Measurements from ENCODE around the gene BRCA2. TPM values are rescaled to one million over a fixed set of nuclear protein-coding genes. Genes with fewer than 3 reads are reported as not detected.

BRCA2 gene
- total and polyA plus RNA-seq, 2 experiments from 2014 or later: 3.3 to 5.2 TPM

DNA sequence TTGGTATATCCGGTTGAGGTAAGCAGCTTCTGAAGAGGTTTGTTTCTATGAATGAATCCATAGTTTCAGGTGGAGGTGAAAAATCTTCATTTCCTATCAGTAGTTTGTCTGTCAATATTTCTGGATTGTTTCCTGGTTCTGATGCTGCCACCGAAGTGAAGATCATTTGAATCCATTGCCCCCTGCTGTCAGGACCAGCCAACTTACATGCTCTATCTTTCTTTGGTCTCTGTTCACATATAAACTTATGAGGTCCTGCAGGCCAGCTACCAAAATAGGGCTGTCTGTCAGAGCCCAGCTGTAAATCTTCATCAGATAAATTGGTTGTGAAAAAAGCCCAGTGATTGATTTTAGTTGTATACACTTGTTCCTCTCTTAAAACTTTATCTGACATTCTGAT, 127.8 kb downstream of the BRCA2 start:
- Histone ChIP-seq H3K27ac (no peak overlapping the region), H3K4me1 (ENCODE audit: low read depth) (peaks cover 15% of the 10 kb centered on the region), H3K36me3 (peaks cover 4% of the 10 kb centered on the region), H3K4me3 (no peak overlapping the region), H3K9me3 (ENCODE audit: low read depth) (no peaks in the 10 kb centered on the region), H3K27me3 (no peaks in the 10 kb centered on the region)
- DNase-seq (ENCODE audit: low read depth in 1 of 2, low spot score in 1 of 2): peak; percentile 11 to 17
- TF ChIP-seq, protein P1, sequence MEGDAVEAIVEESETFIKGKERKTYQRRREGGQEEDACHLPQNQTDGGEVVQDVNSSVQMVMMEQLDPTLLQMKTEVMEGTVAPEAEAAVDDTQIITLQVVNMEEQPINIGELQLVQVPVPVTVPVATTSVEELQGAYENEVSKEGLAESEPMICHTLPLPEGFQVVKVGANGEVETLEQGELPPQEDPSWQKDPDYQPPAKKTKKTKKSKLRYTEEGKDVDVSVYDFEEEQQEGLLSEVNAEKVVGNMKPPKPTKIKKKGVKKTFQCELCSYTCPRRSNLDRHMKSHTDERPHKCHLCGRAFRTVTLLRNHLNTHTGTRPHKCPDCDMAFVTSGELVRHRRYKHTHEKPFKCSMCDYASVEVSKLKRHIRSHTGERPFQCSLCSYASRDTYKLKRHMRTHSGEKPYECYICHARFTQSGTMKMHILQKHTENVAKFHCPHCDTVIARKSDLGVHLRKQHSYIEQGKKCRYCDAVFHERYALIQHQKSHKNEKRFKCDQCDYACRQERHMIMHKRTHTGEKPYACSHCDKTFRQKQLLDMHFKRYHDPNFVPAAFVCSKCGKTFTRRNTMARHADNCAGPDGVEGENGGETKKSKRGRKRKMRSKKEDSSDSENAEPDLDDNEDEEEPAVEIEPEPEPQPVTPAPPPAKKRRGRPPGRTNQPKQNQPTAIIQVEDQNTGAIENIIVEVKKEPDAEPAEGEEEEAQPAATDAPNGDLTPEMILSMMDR (IDR thresholded peaks at IDR 0.05; ENCODE audit: low read depth, low read length): peak; percentile 22

DNA sequence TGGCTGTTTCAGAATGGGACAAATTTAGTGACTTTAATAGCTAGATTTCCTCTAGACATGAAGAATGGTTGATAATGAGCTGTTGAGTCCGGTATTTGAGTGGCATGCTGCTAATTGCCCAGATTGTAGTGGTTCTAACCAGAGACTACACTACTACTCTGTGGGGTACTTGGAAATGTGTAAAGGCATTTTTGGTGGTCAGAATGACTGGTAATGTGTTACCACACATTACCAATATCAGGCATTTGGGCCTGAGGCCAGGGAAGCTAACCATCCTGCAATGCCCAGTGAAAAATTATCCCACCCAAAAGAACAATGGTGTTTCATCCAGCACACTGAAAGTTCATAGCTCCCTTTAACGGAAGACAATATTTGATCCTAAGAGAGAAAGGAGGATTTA, 130.2 kb downstream of the BRCA2 start:
- DNase-seq (ENCODE audit: low read depth in 1 of 2, low spot score in 1 of 2): no peak
- peaks cover 2% of the 10 kb centered on the region for H3K36me3 ChIP-seq
- no peak overlapping the region for H3K27ac ChIP-seq
- H3K4me1 ChIP-seq (ENCODE audit: low read depth): peaks cover 16% of the 10 kb centered on the region
- TF ChIP-seq, protein P1 (IDR thresholded peaks at IDR 0.05; ENCODE audit: low read depth, low read length): no peak
- no peaks in the 10 kb centered on the region for H3K9me3 ChIP-seq (ENCODE audit: low read depth)
- H3K4me3 ChIP-seq: no peak overlapping the region
- H3K27me3 ChIP-seq: no peaks in the 10 kb centered on the region

DNA sequence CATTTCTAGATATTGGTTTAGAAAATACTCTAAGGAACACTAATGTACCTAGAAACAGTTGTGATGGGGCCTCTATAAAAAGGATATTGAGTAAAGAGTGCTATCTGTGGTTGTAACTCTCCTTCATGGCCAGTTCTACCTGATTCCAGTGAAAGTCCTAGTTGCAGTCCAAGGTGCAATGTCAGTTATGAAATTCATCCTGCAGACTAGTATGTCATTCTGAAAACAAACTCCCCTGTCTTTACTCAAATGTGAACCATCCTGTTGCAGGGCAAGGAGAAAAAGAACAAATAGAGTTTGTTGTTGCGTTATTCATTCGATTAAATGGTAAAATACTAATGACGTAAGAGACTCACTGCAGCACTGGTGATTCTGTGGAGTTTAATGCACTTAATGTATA, 130.9 kb downstream of the BRCA2 start:
- H3K27ac ChIP-seq: no peak overlapping the region

DNA sequence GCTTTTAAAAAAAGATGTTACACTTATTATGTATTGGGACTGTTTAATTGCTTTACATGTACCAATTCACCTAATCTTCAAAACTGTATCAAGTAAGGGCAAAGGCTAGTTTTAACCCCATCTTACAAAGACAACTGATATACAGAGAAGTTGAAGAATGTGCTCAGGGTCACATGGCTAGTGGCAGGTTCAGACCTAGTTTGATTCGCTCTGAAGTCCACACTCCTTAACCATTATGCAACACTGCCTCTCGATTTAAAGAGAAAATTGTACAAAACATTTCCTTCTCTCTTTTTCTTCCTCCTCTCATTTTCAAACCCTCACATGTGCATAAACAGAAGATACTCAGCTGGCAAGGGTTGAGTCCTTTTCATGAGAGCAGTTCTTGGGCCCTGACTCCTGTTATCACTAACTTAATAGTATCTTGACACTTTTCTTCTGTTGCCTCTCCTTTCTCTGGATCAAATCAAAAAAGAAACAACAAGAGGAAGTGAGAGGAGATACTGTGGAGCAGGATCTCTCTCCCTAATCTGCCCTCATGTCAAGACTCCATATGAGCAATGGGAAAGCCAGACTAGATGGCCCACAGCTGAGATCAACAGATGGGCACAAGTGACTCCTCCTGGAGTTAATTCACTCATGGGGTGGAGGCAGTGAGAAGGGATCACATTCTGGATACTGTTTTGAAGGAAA, 131.6 kb downstream of the BRCA2 start:
- TF ChIP-seq, protein P1 (IDR thresholded peaks at IDR 0.05; ENCODE audit: low read depth, low read length): no peak
- no peaks in the 10 kb centered on the region for H3K9me3 ChIP-seq (ENCODE audit: low read depth)

More for the DNA sequence above, 130.9 kb downstream of the BRCA2 start:
- H3K36me3 ChIP-seq: peaks cover 2% of the 10 kb centered on the region
- TF ChIP-seq, protein P1 (IDR thresholded peaks at IDR 0.05; ENCODE audit: low read depth, low read length): no peak
- H3K27me3 ChIP-seq: no peaks in the 10 kb centered on the region
- no peak for DNase-seq (ENCODE audit: low read depth in 1 of 2, low spot score in 1 of 2)
- no peaks in the 10 kb centered on the region for H3K9me3 ChIP-seq (ENCODE audit: low read depth)
- H3K4me1 ChIP-seq (ENCODE audit: low read depth): peaks cover 16% of the 10 kb centered on the region
- H3K4me3 ChIP-seq: no peak overlapping the region

DNA sequence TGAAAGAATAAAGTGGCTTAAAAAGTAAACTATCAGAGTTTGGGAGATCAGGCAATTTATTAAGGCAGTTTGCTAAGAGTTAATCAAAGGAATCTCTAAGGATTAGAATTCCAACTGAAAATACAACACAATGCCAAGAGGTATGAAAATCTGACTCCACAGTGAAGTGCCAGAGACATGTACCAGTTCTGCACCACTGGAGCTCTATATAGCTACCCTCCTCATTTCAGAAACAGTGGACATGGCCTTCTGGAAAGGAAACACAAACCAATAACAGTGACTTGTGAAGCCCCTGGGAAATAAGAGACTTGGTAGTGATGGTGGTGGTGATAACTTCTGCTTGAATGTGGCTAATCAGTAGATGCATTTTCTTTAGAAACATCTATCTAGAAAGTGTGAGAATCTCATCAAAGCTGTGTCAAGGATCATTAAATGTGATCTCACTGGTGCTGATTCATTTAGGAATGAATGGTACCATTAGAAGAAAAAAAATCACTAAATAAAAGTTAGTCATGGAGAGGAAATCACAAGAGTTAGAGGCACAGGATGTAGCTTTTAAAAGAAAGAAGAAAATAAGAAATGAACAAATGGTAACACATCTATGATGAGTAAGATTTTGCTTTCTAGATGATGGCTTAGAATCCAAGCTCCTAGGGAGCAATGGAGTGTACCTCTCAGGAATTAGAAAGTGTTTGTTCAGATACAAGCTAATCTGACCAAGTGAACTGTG, 132.8 kb downstream of the BRCA2 start:
- Histone ChIP-seq H3K9me3 (ENCODE audit: low read depth) (no peaks in the 10 kb centered on the region), H3K4me1 (ENCODE audit: low read depth) (peaks cover 16% of the 10 kb centered on the region), H3K36me3 (peaks cover 2% of the 10 kb centered on the region), H3K27me3 (no peaks in the 10 kb centered on the region), H3K27ac (no peak overlapping the region), H3K4me3 (no peak overlapping the region)
- DNase-seq (ENCODE audit: low read depth in 1 of 2, low spot score in 1 of 2): no peak
- TF ChIP-seq, protein P1 (IDR thresholded peaks at IDR 0.05; ENCODE audit: low read depth, low read length): no peak

More for the DNA sequence above, 131.6 kb downstream of the BRCA2 start:
- Histone ChIP-seq H3K27me3 (no peaks in the 10 kb centered on the region), H3K27ac (peak overlapping the region; percentile 28), H3K4me3 (no peak overlapping the region), H3K36me3 (peaks cover 2% of the 10 kb centered on the region), H3K4me1 (ENCODE audit: low read depth) (peaks cover 16% of the 10 kb centered on the region)
- peak in 1 of 2 donors; percentile 36 for DNase-seq (ENCODE audit: low read depth in 1 of 2, low spot score in 1 of 2)

Data from cardiac muscle cell (in vitro differentiated cells and primary cell).